ENCODE data around the gene TEC.

- TF ChIP-seq CTCF (IDR thresholded peaks at IDR 0.05 in 8 of 11, conservative IDR thresholded peaks at IDR 0.05 in 3 of 11) (no peak), POLR2AphosphoS5 (IDR thresholded peaks at IDR 0.05) (no peak), POLR2A (IDR thresholded peaks at IDR 0.05) (no peak)
These were observed 44.1 kb downstream of the TEC start for GRCh38 chr4:48225368-48226141.

All from spleen (tissue), 7 donors.